AG09319 (cell line): ENCODE measurements around the gene PTF1A.

Experiments
- DNase-seq: peaks from one replicate; pipeline ENCODE4 v3.0.0-alpha.2; 2010; ENCODE audit warnings: low read depth; ENCODE audit errors: extremely low read depth
- TF ChIP-seq, protein P1 (sequence below): IDR thresholded peaks from 2 replicates; pipeline ENCODE4 v1.5.1; 2011; ENCODE audit warnings: low read depth, mild to moderate bottlenecking, inconsistent platforms, low read length, moderate library complexity

Gene PTF1A

GRCh38 chr10:23155169-23155568 is 36.9 kb upstream of the PTF1A start:
- no peak for DNase-seq
- TF ChIP-seq, protein P1, sequence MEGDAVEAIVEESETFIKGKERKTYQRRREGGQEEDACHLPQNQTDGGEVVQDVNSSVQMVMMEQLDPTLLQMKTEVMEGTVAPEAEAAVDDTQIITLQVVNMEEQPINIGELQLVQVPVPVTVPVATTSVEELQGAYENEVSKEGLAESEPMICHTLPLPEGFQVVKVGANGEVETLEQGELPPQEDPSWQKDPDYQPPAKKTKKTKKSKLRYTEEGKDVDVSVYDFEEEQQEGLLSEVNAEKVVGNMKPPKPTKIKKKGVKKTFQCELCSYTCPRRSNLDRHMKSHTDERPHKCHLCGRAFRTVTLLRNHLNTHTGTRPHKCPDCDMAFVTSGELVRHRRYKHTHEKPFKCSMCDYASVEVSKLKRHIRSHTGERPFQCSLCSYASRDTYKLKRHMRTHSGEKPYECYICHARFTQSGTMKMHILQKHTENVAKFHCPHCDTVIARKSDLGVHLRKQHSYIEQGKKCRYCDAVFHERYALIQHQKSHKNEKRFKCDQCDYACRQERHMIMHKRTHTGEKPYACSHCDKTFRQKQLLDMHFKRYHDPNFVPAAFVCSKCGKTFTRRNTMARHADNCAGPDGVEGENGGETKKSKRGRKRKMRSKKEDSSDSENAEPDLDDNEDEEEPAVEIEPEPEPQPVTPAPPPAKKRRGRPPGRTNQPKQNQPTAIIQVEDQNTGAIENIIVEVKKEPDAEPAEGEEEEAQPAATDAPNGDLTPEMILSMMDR = no peak

- TF ChIP-seq, protein P1 = no peak
- no peak for DNase-seq
These were observed 35.5 kb upstream of the PTF1A start for GRCh38 chr10:23156447-23157150.

- TF ChIP-seq, protein P1 = no peak
- no peak for DNase-seq
These were observed 34.9 kb upstream of the PTF1A start for GRCh38 chr10:23157239-23157681.

- TF ChIP-seq, protein P1 = peak; percentile 15
- no peak for DNase-seq
These were observed 34.3 kb upstream of the PTF1A start for GRCh38 chr10:23157691-23158369.

DNA sequence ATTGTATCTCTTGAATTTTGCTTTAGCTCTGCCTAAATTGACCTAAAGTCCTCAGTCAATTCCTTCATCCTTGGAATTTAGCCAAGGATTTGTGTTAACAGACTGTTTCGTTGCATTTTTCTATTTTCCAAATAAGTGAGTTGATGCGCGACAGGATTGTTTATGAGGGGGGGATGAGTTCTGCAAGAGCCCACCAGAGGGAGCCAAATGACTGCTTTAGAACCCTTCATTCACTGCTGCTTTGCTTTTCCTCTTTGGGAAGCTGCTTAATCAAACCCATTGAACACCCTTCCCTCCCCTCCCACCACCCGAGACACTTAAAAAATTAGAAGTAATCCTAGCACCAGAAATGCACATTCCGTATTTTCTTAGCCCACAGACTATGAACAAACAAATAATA is 33.7 kb upstream of the PTF1A start:
- peak; percentile 15 for DNase-seq
- TF ChIP-seq, protein P1 = peak; percentile 88

DNA sequence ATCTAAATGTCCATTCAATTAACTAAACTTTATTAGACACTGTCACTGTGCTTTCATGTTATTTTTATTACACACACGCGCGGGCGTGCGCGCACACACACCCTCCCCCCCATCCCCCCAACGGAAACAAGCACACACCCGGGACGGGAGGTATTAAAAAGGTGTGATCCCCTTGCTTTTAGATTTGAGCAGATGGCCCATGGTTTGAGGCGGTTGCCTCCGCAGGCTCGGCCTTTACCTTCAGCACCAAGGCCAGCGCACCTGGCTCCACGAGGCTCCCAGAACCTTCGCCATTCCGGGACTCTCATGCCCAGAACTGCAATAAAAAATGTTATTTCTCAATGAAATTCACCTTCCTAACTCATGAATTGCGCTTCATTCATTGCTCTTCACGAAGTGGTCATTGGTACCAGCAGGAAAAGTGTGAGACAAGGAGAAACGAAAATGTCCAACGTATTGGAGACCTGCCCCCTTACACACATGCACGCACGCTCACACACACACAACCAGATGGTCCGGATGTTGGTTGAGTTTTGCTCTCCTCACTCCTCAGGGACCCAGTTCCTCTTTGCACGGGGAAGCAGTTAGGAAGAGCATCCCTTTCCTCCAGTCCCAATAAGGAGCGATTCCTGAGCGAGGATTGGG is 20.8 kb upstream of the PTF1A start:
- TF ChIP-seq, protein P1 = no peak
- DNase-seq = no peak
